Endodermal cell (in vitro differentiated cells): Measurements from ENCODE around the gene MAPK8IP3. TPM values are rescaled to one million over a fixed set of nuclear protein-coding genes. Genes with fewer than 3 reads are reported as not detected.
A peak's percentile ranks its signal among the peaks of the same experiment; 100 is the strongest.
"Not testable (repeated sequence)": the region's sequence is repeated elsewhere in the genome, so short reads cannot be mapped to it uniquely, and the experiment has no call there.

ENCODE experiments used
- DNase-seq: peaks from one replicate; pipeline ENCODE4 v3.0.0-alpha.2; 2017
- H3K27ac ChIP-seq: 2 replicates; pipeline ENCODE4 v1.5.1; 2013; ENCODE audit warnings: mild to moderate bottlenecking, low read depth, low read length, moderate library complexity
- H3K27me3 ChIP-seq: 2 replicates; pipeline ENCODE4 v1.6.1; 2013; ENCODE audit warnings: mild to moderate bottlenecking, low read length, moderate library complexity; ENCODE audit not compliant: insufficient read depth, control insufficient read depth, poor library complexity, severe bottlenecking
- H3K36me3 ChIP-seq: 2 replicates; pipeline ENCODE4 v1.7.0; 2013; ENCODE audit warnings: mild to moderate bottlenecking, low read length, moderate library complexity; ENCODE audit not compliant: control insufficient read depth, insufficient read depth
- H3K4me1 ChIP-seq: one replicate; pipeline ENCODE4 v1.7.0; 2013; ENCODE audit warnings: low read length; ENCODE audit not compliant: control insufficient read depth, insufficient read depth
- H3K4me3 ChIP-seq: 2 replicates; pipeline ENCODE4 v1.5.1; 2013; ENCODE audit warnings: mild to moderate bottlenecking, low read length, moderate library complexity
- H3K9ac ChIP-seq: 2 replicates; pipeline ENCODE4 v1.6.1; 2013; ENCODE audit warnings: mild to moderate bottlenecking, low read length, moderate library complexity; ENCODE audit not compliant: poor library complexity, severe bottlenecking; ENCODE audit errors: extremely low read depth
- H3K9me3 ChIP-seq: 2 replicates; pipeline ENCODE4 v1.6.1; 2013; ENCODE audit warnings: mild to moderate bottlenecking, low read length, moderate library complexity; ENCODE audit not compliant: control insufficient read depth
- H3K27ac Mint-ChIP-seq: 2 replicates; pipeline ENCODE4 v1.8.0; 2020; ENCODE audit warnings: mixed read lengths
- H3K27me3 Mint-ChIP-seq: 2 replicates; pipeline ENCODE4 v1.8.0; 2021; ENCODE audit warnings: mild to moderate bottlenecking, mixed read lengths; ENCODE audit not compliant: insufficient read depth
- H3K36me3 Mint-ChIP-seq: 2 replicates; pipeline ENCODE4 v1.8.0; 2020; ENCODE audit warnings: low read depth, mixed read lengths
- H3K4me1 Mint-ChIP-seq: 2 replicates; pipeline ENCODE4 v1.8.0; 2020; ENCODE audit warnings: mixed read lengths
- H3K4me3 Mint-ChIP-seq: 2 replicates; pipeline ENCODE4 v1.8.0; 2020; ENCODE audit warnings: mild to moderate bottlenecking, moderate library complexity, mixed read lengths
- H3K9me3 Mint-ChIP-seq: 2 replicates; pipeline ENCODE4 v1.8.0; 2020; ENCODE audit warnings: mild to moderate bottlenecking, mixed read lengths
- WGBS, 2 experiments: methylation state at CpG; one replicate each; pipeline versions ENCODE4 v1.1.5 to v1.1.7; 2013; ENCODE audit warnings: missing lambda C conversion rate in 2 of 2, mixed read lengths in 1 of 2; ENCODE audit not compliant: insufficient coverage in 1 of 2, insufficient read length in 1 of 2; 5-methylcytosine and 5-hydroxymethylcytosine counted together
- total RNA-seq, 2 donors: library from RNA; stranded (reverse); fragmentation: NEBNext Ultra II Directional in 1 of 2; extraction: Animal tissue kit (Norgen Biotek cat#: 25700) in 1 of 2; gene quantifications; 2 replicates in 1 of 2; 3 replicates in 1 of 2; pipeline ENCODE4 v1.2.1, GENCODE V29; 2021
- TF ChIP-seq, protein P1 (sequence below): fragments of 200-600 bp; sonication (generic); conservative IDR thresholded peaks from 2 replicates; pipeline ENCODE4 v1.5.0; 2021; ENCODE audit warnings: antibody characterized with exemption, mild to moderate bottlenecking

Gene MAPK8IP3
- total RNA-seq, 2 donors from 2014 or later, result 76.0 to 84.0 TPM

DNA sequence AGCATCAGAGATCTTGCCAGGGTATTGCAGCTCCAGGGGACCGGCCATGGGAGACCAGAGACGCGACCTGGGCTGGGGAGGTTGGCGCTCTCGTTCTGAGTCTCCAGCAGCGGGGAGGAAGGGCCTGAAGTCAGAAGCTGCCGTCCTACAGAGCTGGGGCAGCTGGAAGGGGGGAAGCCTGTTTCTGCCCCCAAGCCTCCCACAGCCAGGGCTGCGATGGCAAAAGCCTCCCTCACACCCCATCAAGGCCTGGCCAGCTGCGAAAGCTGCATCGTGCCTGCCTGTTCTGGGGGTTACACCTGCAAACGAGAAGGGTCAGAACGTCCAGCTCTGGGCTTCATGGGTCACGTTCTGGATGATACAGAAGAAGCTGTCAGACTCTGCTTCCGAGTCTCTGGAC is 26.1 kb downstream of the MAPK8IP3 start:
- Histone ChIP-seq H3K27ac (no peak overlapping the region), H3K9ac (no peak overlapping the region), H3K4me1 (no peaks in the 10 kb centered on the region), H3K36me3 (peaks cover 15% of the 10 kb centered on the region), H3K4me3 (no peak overlapping the region), H3K27me3 (no peaks in the 10 kb centered on the region), H3K9me3 (peaks cover 24% of the 10 kb centered on the region)
- no peak overlapping the region for H3K27ac Mint-ChIP-seq
- peaks cover 34% of the 10 kb centered on the region for H3K36me3 Mint-ChIP-seq
- no peak for DNase-seq
- H3K4me1 Mint-ChIP-seq, result no peaks in the 10 kb centered on the region
- H3K27me3 Mint-ChIP-seq, result no peaks in the 10 kb centered on the region
- no peaks in the 10 kb centered on the region for H3K9me3 Mint-ChIP-seq
- TF ChIP-seq, protein P1, sequence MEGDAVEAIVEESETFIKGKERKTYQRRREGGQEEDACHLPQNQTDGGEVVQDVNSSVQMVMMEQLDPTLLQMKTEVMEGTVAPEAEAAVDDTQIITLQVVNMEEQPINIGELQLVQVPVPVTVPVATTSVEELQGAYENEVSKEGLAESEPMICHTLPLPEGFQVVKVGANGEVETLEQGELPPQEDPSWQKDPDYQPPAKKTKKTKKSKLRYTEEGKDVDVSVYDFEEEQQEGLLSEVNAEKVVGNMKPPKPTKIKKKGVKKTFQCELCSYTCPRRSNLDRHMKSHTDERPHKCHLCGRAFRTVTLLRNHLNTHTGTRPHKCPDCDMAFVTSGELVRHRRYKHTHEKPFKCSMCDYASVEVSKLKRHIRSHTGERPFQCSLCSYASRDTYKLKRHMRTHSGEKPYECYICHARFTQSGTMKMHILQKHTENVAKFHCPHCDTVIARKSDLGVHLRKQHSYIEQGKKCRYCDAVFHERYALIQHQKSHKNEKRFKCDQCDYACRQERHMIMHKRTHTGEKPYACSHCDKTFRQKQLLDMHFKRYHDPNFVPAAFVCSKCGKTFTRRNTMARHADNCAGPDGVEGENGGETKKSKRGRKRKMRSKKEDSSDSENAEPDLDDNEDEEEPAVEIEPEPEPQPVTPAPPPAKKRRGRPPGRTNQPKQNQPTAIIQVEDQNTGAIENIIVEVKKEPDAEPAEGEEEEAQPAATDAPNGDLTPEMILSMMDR, result no peak
- no peak overlapping the region for H3K4me3 Mint-ChIP-seq
- WGBS, 2 experiments, result 93 to 94% methylated on average over 8 to 14 of the region's 14 CpGs

DNA sequence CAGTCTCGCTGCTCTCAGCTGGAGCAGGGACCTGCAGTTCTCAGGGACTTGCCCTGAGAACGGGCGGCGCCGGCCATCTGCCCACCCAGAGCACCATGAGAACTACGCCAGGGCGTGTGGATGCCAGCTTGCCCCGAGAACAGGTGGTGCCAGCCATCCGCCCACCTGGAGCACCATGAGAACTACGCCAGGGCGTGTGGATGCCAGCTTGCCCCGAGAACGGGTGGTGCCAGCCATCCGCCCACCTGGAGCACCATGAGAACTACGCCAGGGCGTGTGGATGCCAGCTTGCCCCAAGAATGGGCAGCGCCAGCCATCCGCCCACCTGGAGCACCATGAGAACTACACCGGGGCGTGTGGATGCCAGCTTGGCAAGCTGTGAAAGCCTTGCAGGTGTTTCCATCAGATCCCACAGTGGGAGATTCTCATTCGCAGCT is 26.6 kb downstream of the MAPK8IP3 start:
- H3K27me3 Mint-ChIP-seq, H3K27ac Mint-ChIP-seq, H3K4me1 Mint-ChIP-seq, H3K9me3 Mint-ChIP-seq, H3K4me3 Mint-ChIP-seq, DNase-seq, H3K4me1 ChIP-seq, H3K4me3 ChIP-seq, H3K27ac ChIP-seq, H3K27me3 ChIP-seq, H3K9ac ChIP-seq: not testable (repeated sequence)
- H3K36me3 Mint-ChIP-seq, result peaks cover 29% of the 10 kb centered on the region
- 94 to 98% methylated on average over 15 to 21 of the region's 21 CpGs for WGBS, 2 experiments
- peaks cover 27% of the 10 kb centered on the region for H3K9me3 ChIP-seq
- H3K36me3 ChIP-seq, result peaks cover 11% of the 10 kb centered on the region

DNA sequence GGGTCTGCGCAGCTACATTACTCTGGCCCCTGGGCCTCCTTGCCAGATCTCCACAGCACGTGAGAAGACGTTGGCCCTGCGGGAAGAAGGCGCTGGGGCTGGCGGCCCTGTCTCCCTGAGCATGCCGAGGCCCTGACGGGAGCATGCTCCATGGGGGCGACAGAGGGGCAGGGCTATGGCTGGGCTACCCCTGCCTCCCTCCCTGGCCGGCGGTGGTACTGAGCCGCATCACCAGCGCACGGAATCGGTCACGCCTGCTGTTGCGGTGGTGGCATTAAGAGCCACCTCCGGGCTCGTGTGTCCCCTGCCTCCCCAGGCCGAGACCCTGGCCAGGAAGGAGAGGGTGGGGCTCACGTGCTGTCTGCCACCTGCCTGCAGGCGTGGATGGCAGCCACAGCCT is 28.1 kb downstream of the MAPK8IP3 start:
- Mint-ChIP-seq H3K27ac (no peak overlapping the region), H3K4me3 (no peak overlapping the region), H3K4me1 (no peaks in the 10 kb centered on the region), H3K36me3 (peaks cover 18% of the 10 kb centered on the region), H3K27me3 (no peaks in the 10 kb centered on the region), H3K9me3 (no peaks in the 10 kb centered on the region)
- H3K27me3 ChIP-seq, result no peaks in the 10 kb centered on the region
- H3K4me1 ChIP-seq, result no peaks in the 10 kb centered on the region
- H3K9me3 ChIP-seq, result peaks cover 42% of the 10 kb centered on the region
- no peak overlapping the region for H3K27ac ChIP-seq
- no peak overlapping the region for H3K9ac ChIP-seq
- H3K4me3 ChIP-seq, result no peak overlapping the region
- WGBS, 2 experiments, result 96% methylated on average over 14 to 22 of the region's 22 CpGs
- H3K36me3 ChIP-seq, result peaks cover 11% of the 10 kb centered on the region
- TF ChIP-seq, protein P1, result no peak
- no peak for DNase-seq

DNA sequence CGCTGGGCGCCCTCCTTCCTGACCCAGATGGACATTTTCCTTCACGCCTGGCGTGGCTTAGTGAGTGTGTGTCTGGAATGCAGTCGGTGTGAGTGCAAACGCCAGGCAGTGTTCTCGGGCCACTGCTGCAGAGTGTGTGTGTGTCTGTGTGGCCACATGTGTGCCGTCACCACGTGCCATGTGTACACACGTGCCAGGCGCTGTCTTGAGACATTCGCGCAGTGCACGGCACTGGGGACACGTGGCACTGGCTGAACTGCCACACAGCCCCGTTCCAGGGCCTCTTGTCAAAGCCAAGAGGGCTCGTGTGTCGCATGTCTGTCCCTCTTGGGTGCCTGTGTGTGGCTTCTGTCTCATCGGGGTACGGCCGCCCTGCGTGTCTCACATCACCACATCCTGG is 28.8 kb downstream of the MAPK8IP3 start:
- no peak overlapping the region for H3K27ac ChIP-seq
- peak overlapping the region; percentile 1 for H3K4me3 ChIP-seq
- peaks cover 11% of the 10 kb centered on the region for H3K36me3 ChIP-seq
- no peak overlapping the region for H3K4me3 Mint-ChIP-seq
- H3K27ac Mint-ChIP-seq, result no peak overlapping the region
- no peak for DNase-seq
- no peaks in the 10 kb centered on the region for H3K27me3 Mint-ChIP-seq
- no peaks in the 10 kb centered on the region for H3K27me3 ChIP-seq
- peaks cover 49% of the 10 kb centered on the region for H3K9me3 ChIP-seq
- H3K4me1 ChIP-seq, result no peaks in the 10 kb centered on the region
- no peaks in the 10 kb centered on the region for H3K4me1 Mint-ChIP-seq
- WGBS, 2 experiments, result 96 to 97% methylated on average over 20 to 22 of the region's 22 CpGs
- H3K9ac ChIP-seq, result no peak overlapping the region
- H3K36me3 Mint-ChIP-seq, result peaks cover 14% of the 10 kb centered on the region
- no peaks in the 10 kb centered on the region for H3K9me3 Mint-ChIP-seq
- TF ChIP-seq, protein P1, result no peak
